HEK293T (cell line): Measurements from ENCODE around the gene MPZ.

Experiments
- BHLHE40 ChIP-seq: fragments of 450-650 bp; IDR thresholded peaks from 2 replicates; pipeline ENCODE4 v1.6.1; 2016; ENCODE audit warnings: mild to moderate bottlenecking, moderate library complexity, borderline replicate concordance
- ELF4 ChIP-seq: fragments of 450-650 bp; IDR thresholded peaks from 2 replicates; pipeline ENCODE4 v1.6.1; 2017; ENCODE audit warnings: antibody characterized with exemption
- FOXK2 ChIP-seq: fragments of 450-650 bp; IDR thresholded peaks from 2 replicates; pipeline ENCODE4 v1.6.1; 2016; ENCODE audit warnings: mild to moderate bottlenecking
- FOXM1 ChIP-seq: fragments of 450-650 bp; IDR thresholded peaks from 2 replicates; pipeline ENCODE4 v1.6.1; 2017; ENCODE audit warnings: mild to moderate bottlenecking, borderline replicate concordance
- SP1 ChIP-seq: fragments of 450-650 bp; IDR thresholded peaks from 2 replicates; pipeline ENCODE4 v1.6.1; 2017
- SUZ12 ChIP-seq: fragments of 450-650 bp; IDR thresholded peaks from 2 replicates; pipeline ENCODE4 v1.6.1; 2016; ENCODE audit warnings: mild to moderate bottlenecking
- TARDBP ChIP-seq: fragments of 450-650 bp; IDR thresholded peaks from 2 replicates; pipeline ENCODE4 v1.6.1; 2016
- ZNF384 ChIP-seq: fragments of 450-650 bp; IDR thresholded peaks from 2 replicates; pipeline ENCODE4 v1.6.1; 2016

- TF ChIP-seq TARDBP: no peak
- TF ChIP-seq ELF4: no peak
- no peak for TF ChIP-seq FOXM1
- TF ChIP-seq SP1: no peak
- TF ChIP-seq SUZ12: no peak
- TF ChIP-seq FOXK2: no peak
- no peak for TF ChIP-seq ZNF384
- no peak for TF ChIP-seq BHLHE40
Observed at GRCh38 chr1:161311595-161312181, 1.9 kb upstream of the MPZ start.
